Muscle of arm (tissue), 12 donors: ENCODE data around the gene KIRREL3. TPM values are rescaled to one million over a fixed set of nuclear protein-coding genes. Genes with fewer than 3 reads are reported as not detected.

Source experiments
- DNase-seq: peaks from one replicate; pipeline ENCODE4 v3.0.0-alpha.2; 2013
- polyA plus RNA-seq, 12 donors: library from polyadenylated mRNA; unstranded; fragments of 120-200 nt; gene quantifications; one replicate each; pipeline ENCODE4 v1.2.1, GENCODE V29; 2013; ENCODE audit not compliant: insufficient read length in 12 of 12

Gene KIRREL3
- polyA plus RNA-seq, 12 donors, result 0.43 to 2.4 (median 1.0) TPM; not detected in 2

DNA sequence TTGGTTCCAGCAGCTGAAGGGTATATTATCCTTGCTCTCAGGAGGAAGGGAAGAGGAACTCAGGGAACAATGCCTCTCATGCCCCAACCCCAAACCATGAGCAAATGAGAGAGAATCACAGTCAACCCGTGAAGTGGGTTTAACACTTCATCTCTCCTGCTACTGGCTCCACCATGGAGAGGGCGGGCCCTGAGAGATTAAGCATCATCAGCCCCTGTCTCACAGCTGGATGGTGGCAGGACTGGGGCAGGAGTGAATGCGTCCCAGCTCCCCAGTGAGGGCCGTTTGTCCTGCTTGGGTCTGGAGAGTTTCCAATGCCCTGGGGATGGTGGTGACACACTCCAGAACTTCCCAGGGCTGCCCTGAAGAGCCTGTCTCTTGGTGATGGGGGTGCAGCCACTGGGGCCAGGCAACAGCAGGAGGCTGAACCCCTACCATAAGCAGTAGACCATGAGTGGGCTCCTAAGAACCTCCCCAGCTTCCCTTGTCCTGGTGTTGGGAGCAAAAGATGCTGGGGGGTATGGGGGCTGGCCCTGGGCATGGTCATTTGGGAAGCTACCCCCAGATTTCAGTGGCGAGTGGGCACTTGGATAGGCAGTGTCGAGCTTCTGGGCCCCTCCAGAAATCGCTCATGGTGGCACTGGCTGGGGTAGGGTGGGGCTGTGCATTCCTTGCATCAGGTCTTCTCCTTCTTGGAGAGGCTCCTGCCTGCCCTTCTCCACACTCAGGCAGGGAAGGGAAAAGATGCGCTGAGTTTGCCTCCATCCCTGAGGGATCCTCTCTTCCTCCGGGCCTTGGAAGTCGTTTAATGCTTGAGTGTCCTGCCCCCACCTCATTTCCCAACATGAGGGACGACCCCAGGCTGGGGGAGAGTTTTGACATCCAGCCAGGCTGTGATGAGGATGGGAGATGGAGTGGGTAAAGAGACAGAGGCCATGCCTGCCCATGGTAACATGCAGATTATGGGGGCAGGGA is 487.5 kb downstream of the KIRREL3 start:
- DNase-seq, result no peak

DNA sequence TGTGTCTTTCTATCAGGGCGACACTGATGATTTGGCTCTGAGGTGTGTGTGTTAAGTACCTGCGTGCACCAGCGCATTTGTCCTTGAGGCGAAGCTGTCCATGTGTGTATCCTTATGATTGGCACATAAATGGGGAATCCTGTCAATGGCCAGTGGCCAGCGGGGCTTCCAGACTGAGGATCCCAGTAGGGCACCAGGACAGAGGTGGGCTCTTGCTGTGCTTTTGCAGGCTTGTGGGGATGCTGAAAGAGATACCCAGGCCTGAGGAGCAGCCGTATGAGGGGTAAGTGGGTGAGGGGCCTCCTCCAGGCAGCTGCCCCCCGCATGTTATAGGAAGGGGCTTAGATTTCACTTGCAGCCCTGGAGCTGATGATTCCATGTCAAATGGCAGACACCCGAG is 488.3 kb downstream of the KIRREL3 start:
- no peak for DNase-seq

DNA sequence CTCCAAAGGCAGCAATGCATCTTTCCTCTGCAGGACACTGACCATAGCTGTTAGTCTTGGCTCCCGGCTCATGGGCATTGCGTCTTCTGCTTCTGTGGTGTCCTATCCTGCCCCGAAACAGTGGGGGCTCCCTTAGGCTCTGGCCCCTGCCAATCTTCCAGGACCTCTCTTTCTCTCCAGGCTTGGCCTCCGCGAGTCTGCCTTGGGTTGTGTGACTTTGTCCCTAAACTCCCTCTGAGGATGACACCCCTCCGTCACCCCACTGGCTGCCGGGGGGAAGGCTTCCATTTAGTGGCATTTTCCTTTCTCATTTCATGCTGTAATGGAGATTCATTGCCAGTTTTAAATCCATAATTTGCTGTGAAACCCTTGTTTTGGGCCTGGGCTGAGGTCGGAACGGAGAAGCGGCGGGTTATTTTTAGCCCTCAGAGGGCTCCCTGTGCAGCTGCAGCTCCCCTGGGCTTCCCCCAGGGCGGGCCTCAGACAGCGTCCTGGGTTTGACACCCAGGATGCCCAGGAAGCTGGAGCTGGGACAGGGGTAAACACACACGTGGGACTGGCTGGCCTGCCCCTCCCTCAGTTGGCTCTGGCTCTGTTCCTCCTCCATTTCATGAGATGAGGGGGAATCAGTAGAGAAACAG is 489.0 kb downstream of the KIRREL3 start:
- no peak for DNase-seq

DNA sequence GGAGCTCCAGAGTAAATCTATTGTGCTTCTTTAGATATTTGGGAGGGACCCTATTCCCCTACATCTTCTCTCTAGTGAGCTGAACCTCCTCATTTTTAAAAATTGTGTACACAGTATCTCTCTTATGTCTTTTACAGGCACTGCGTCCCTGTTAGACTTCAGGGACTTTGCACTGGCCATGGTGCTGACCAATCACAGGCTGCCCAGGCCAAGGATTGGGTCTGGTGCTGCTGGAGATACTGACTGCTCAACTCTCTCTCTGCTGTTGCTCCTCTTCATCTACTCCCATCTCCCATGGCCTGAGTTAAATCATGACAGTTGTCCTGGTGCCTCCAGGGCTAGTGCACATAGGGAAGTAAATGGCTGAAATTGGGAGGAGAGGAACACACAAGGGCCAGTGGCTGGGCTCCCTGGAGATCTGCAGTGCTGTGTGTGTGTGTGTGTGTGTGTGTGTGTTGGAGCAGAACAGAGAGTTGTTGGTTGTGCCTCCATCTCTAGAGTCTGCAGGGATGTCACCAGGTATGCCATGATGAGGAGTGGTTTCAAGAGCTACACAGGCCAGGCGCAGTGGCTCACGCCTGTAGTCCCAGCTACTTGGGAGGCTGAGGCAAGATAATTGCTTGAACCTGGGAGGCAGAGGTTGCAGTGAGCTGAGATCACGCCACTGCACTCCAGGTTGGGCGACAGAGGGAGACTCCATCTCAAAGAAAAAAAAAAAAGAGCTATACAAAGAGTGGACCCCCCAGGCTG is 489.8 kb downstream of the KIRREL3 start:
- DNase-seq, result no peak

DNA sequence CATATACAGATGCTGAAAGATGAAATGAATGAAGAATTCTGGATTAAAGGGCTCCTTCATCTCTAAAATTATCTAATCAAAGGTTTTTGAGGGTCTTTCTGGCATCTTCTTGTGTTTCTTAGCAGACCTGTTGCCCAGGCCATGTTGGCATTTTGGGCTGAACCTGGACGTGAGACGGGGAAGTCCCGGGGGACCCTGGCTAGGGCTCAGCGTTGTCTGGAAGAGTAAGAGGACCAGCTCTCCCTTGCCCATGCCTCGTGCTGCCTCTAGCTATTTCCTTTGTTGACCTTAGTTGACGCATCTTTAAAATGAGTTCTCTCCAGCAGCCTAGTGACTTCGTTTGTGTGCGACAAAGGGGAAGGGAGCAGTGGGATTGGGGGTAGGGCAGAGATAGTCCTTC is 492.9 kb downstream of the KIRREL3 start:
- no peak for DNase-seq

DNA sequence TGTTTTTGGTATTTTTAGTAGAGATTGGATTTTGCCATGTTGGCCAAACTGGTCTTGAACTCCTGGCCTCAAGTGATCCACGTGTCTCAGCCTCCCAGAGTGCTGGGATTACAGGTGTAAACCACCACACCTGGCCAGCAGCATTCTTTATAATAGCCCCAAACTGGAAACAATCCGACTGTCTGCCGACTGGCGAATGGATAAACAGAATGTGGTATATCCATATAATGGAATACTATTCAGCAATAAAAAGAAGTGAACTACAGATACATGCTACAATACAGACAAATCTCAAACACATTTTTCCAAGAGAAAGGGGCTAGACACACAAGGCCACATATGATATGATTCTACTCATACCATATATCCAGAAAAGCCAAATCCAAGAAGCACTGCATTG is 493.8 kb downstream of the KIRREL3 start:
- DNase-seq, result no peak

DNA sequence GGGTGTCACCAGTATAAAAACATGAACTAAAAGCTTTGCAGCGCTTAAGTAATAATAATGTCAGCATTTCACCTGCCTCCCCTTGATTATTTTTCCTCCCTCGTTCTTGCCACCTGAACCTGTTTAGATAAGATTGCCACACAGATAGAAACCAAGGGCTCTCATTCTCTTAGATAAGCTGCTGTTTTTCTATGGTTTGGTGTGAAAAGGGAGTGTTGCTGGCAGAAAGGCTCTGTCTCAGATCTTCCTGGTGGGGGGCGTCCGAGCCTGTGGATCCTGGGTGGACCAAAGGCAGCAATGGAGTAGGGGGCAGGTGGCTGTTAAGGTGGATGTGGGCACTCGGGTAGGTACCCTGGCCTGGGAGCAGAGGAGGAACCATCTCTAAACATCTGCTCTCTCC is 497.6 kb downstream of the KIRREL3 start:
- DNase-seq, result no peak

DNA sequence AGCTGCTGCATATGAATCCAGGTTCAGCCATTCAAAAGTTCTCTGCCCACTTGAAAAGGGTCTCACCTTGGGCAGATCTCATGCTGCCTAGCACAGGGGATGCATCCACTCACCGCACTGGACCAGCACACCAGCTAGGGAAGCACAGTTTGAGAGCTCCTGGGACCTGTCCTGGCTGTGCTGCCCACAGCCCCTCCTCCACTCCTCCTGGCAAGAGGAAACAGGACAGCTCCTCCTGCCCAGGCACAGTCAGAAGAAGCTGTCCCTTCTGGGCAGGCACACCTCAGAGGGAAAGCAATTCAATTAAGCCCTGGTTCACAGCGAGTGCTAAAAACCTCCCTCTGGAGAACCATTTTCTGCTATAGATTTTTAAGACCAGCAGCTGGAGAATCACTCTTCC is 498.4 kb downstream of the KIRREL3 start:
- DNase-seq, result no peak

DNA sequence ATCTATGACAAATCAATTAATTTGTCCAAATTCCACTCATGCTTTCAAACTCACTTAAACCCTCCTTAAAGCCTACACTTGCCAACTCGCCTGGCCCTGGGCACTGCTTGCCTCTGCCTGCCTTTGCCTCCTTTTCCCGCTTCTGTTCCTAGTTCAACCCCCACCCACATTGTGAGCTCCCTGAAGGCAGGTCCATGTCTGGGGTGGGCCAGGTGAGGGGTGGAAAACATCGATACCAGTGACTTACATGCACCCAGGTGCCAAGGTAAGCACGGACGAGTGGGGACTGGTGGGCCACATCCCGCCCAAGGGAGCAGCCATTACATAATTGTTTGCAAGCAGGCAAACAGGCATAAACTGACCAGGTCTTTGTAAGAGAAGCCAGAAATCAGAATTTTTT is 498.9 kb downstream of the KIRREL3 start:
- DNase-seq, result no peak

DNA sequence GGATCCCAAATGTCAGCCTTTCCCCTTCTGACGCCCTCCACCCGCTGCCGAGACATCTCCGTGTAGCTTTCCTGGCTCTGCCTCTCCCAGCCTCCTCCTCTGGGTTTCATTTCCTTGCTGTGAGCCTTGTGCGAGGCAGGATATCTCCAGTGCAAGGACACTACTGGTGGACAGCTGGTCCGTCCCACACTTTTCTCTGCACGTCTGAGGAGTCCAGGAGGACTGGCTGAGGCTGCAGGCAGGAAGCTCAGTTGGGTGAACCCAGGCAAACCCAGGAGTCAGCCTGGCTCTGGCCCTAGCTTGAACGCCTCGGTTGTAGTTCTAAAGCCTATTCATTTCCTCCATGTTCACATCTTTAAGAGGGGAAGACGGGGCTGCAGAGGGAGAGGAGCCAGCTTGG is 499.6 kb downstream of the KIRREL3 start:
- DNase-seq, result no peak

DNA sequence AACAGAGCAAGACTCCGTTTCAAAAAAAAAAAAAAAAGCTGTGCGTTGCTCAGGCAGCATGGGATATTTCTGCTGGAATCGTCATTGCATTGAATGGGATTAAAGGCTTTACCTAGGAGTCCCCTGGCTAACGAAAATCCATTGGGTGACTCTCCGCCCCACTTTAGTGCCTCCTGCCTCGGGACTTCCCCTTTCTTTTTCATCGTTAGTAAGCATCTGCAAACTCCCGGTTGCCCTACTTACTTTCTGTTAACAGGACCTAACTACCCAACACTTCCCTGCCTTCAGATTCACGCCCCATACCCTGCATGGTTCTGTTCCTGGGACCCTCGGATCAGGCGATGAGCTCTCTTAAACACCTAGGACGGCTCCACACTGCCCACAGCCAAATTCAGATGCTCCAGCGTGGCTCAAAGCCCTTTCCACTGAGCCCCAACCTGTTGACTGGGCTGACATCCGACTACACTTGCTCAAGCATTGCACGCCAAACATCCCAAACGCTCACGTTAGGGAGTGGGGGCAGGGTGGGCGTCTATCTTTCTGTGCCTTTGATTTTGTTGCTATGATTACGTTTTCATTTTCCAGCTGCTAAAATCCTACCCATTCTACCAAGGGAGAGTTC is 501.3 kb downstream of the KIRREL3 start:
- DNase-seq, result no peak

DNA sequence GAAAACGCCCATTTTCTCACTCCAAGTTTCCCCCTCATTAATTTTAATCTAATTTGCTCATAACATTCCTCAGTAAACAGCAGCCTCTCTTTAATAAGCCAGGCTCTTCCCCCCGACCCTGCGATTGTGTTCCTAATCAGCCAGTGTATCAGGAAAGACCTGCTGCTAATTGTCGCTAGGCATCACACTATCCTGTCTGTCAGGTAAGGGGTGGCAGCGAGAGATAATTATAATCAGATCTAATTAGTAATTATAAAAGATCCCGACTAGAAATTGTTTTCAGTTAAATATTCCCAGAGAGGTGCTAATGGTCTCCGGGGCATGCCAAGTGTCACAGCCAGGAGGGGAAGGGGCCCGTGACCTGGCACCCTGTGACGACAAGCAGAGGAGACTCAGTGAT is 502.3 kb downstream of the KIRREL3 start:
- no peak for DNase-seq

DNA sequence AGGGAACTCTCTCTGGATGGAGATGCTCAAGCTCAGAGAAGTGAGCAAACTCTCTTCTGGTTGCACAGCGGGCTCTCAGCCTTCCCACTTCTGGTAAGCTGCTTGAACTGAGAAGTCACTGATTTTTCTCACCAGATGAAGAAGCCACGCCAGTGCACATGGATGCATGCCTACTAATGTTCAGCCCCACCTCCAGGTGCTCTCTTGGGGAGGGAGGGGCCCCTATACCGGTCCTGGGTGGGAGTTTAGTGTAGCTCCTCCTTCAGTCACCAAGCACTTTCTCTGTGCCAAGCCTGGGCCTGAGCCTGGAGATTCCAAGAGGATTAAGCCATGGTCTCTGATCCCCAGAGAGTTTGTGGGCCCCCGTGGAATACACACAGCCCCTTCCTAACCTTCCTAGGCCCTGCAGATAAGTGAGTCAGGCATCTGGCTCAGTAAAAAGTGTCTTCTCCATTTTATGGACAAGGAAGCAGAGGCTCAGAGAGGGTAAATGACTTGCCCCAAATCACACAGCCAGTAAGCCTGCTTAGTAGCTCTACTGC is 502.9 kb downstream of the KIRREL3 start:
- no peak for DNase-seq

DNA sequence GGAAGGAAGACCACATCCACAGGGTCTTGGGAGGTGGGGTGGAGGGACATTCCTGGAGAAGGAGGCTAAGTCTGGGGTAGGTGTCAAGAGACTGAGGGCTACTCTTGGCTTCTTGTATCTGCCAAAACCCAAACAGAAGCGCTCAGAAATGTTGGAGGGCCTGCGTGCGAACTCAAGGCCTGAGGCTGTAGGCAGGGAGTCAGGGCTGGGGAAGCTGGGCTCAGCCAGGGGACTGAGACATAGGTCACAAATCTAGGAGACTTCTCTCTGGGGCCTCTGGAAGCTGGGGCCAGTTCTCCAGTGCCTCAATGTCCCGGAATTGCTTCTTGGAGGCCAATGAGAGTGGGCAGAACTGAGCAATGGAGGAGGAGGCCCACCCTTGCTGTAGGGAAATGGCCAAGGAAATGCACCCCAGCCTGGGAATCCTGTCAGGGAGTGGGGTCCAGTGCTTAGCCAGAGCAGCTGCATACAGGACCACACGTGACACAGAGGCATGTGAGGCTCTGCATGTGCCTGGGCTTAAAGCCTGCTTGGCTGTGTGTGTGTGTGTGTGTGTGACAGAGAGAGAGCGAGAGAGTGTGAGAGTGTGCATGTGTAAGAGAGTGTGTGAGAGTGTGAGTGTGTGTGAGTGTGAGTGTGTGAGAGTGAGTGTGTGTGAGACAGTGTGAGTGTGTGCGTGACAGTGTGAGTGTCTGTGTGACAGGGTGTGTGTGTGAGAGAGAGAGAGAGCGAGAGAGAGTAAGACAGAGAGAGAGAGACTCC is 503.8 kb downstream of the KIRREL3 start:
- DNase-seq, result peak; percentile 73

DNA sequence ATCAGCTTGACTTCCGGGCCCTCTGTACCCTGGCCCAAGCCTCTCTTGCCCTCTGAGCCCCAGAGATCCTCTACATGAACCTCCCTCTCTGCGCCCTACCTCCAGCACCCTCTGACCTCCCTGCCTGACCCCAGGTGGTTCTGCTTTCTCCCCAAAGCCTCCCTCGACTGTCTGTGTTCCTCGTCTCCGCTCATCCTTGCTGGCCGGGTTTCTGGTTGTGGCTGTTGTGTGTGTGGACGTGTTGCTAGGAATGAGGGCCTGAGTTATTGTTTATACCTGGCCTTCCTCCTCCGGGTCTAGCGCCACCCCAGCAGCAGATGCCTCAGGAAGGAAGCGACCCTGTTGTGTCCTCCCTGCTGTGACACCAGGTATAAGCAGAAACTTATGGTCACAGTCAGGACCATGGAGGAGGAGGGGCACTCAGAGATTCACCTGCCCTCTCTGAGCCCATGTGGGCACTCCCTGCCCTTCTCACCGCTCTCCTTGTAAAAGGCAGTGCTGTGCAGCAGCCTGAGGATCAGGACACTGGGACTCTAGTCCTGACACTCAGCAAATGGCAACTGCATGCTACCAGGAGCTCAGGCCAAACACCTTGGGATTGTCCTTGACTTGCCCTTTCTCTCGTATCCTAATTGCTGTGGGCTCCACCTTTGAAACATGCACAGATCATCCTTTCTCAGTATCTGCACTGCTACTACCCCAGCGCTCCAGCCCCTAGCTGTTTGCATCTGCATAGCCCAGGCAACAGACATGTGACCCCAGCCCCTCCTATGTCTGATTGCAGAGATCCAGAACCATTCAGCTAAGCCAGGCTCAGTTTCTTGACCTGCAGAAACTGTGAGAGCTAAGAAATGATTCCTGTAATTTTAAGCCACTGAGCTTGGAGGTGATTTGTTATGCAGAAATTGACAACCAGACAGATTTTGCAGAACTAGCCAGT is 505.0 kb downstream of the KIRREL3 start:
- DNase-seq, result no peak

DNA sequence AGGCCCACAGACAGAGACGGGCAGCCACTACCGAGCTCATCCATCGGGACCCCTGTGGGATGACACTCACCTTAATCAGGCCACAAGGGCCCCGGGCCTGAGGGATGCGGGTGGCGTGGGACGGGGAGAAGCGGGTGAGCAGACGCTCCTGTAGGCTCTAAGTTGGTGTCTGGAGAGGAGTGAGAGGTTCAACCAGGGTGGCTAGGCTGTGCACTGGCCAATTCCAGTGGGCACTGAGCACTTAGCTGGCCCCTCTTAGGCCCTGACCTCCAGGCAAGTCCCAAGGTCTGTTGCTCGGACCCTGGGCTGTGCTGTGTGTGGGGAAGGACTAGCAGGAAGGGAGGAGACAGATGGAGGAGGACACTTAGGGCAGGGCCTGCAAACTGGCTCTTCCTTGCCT is 505.7 kb downstream of the KIRREL3 start:
- no peak for DNase-seq

DNA sequence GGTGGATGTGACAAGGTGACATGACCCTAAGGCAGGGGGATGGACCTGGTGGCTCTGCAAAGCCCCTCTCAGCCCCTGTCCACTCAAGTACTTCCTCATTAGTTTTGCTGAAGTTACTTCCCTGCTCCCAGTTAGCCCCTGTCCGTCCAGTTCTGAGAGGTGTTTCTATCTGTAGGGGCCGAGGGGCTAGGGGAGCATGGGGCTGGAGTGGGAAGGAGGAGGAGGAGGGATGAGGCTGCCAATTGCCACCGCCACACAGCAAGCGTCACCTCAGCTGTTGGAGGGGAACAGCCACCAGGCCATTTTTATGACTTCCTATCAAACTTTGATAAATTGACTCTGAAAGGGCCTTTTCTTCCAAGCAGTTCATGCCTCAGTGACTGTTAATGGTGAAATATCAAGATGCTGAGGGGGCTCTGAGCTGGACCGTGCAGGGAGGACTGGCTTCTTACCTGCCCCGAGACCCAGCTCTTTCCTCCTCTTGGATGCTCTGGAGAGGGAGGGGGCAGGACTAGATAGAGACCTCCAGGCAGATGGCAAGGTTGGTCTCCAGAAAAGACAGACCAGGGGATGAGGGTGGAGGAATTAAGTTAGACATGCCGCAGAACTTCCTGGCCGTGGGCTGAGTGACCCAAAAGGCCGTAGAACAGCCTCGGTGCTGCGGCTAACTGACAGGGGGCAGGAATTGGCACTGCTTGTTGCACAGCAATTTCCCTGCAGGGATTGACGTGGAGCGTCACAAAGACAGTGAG is 508.1 kb downstream of the KIRREL3 start:
- DNase-seq, result no peak

DNA sequence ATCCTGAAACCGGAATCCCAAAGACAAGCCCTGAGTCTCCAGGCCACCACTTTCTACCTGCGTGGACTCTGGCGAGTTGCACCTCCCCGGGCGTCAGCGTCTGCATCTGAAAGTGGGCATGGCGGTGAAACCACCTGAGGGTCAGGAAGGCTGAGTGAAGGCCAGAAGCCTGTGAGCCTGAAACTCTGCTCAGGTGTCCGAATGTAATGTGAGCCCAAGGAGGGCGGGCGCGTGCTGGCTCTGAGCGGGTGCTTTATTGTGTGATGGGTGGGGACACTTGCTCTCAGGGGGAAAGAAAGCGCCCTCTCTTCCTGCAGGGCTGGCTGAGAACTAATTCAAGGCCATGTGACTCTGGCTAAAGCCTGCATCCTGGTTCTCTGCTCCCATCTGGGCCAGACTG is 509.5 kb downstream of the KIRREL3 start:
- no peak for DNase-seq
